Panc1 (cell line): ENCODE measurements around the gene IMPG1. TPM values are rescaled to one million over a fixed set of nuclear protein-coding genes. Genes with fewer than 3 reads are reported as not detected.

Experiments
- ATAC-seq: fragments of 200-7000 bp; cut with Tn5 transposase; 2 replicates; pipeline ENCODE4 v1.9.1; 2020; ENCODE audit warnings: mild to moderate bottlenecking, moderate library complexity
- BruUV-seq: library from RNA; stranded (reverse); fragments of 400-500 nt; replicated peaks from 2 replicates; lab custom pipeline; 2021; lab: Mats Ljungman, UMichigan
- CTCF ChIA-PET: fragments of 300-600 bp; sonication (Branson Sonifier 250); formaldehyde crosslinking; loops from one replicate; lab custom pipeline; 2022; ENCODE audit warnings: antibody characterized with exemption; lab: Charles Lee
- POLR2A ChIA-PET: fragments of 300-600 bp; sonication (Branson Sonifier 250); formaldehyde crosslinking; loops from one replicate; lab custom pipeline; 2022; ENCODE audit warnings: antibody characterized with exemption; lab: Charles Lee
- DNase-seq: peaks from one replicate; pipeline ENCODE4 v3.0.0-alpha.2; 2010; ENCODE audit warnings: low read depth, low spot score
- H3K27ac ChIP-seq: 2 replicates; pipeline ENCODE4 v1.5.1; 2011; ENCODE audit warnings: mild to moderate bottlenecking, low read length, inconsistent platforms
- H3K27me3 ChIP-seq: fragments of 200-500 bp; sonication (Bioruptor generic); 2 replicates; pipeline ENCODE4 v1.6.0; 2014; ENCODE audit warnings: low read length, inconsistent platforms; ENCODE audit not compliant: control insufficient read depth, insufficient read depth
- H3K36me3 ChIP-seq: fragments of 200-500 bp; sonication (Bioruptor generic); 2 replicates; pipeline ENCODE4 v1.5.1; 2014; ENCODE audit warnings: inconsistent platforms, mild to moderate bottlenecking, low read length, moderate library complexity; ENCODE audit not compliant: control insufficient read depth, insufficient read depth
- H3K4me1 ChIP-seq: 2 replicates; pipeline ENCODE4 v1.5.1; 2011; ENCODE audit warnings: inconsistent platforms, mild to moderate bottlenecking, low read length, moderate library complexity; ENCODE audit not compliant: control insufficient read depth, insufficient read depth
- H3K4me3 ChIP-seq, 2 experiments: 2 replicates each; pipeline ENCODE4 v1.5.1; 2011 to 2012; ENCODE audit warnings: low read depth in 2 of 2, low read length in 2 of 2, mild to moderate bottlenecking in 2 of 2, inconsistent platforms in 1 of 2, moderate library complexity in 1 of 2
- H3K9me3 ChIP-seq: fragments of 200-500 bp; sonication (Bioruptor generic); 2 replicates; pipeline ENCODE4 v1.5.1; 2014; ENCODE audit warnings: low read depth, mild to moderate bottlenecking, inconsistent platforms, low read length, moderate library complexity; ENCODE audit not compliant: control insufficient read depth, insufficient read depth
- CTCF ChIP-seq: fragments of 450-650 bp; IDR thresholded peaks from 2 replicates; pipeline ENCODE4 v1.5.1; 2017; ENCODE audit warnings: mild to moderate bottlenecking
- POLR2AphosphoS5 ChIP-seq: IDR thresholded peaks from 2 replicates; pipeline ENCODE4 v1.6.1; 2012; ENCODE audit warnings: mild to moderate bottlenecking, low read depth, low read length, moderate library complexity
- SIN3A ChIP-seq: IDR thresholded peaks from 2 replicates; pipeline ENCODE4 v1.6.1; 2012; ENCODE audit warnings: low read depth, mild to moderate bottlenecking, low read length, moderate library complexity, borderline replicate concordance; ENCODE audit not compliant: insufficient read depth
- TCF7L2 ChIP-seq: IDR thresholded peaks from 2 replicates; pipeline ENCODE4 v1.6.1; 2011; ENCODE audit warnings: mild to moderate bottlenecking, low read depth, low read length, inconsistent platforms
- in situ Hi-C: cut with HindIII; loops from 2 replicates; pipeline ENCODE4 v1.10.0; 2016; ENCODE audit warnings: low sequenced_read_pairs, low pct_unique_long_range_greater_than_20kb
- intact Hi-C: fragments of 100-400 bp; cut with micrococcal nuclease; formaldehyde crosslinking; loops from one replicate; pipeline ENCODE4 v1.10.0; 2022; ENCODE audit not compliant: unreplicated experiment
- total RNA-seq: library from RNA; stranded (reverse); gene quantifications from one replicate; pipeline ENCODE4 v1.2.1, GENCODE V29; 2021; ENCODE audit not compliant: unreplicated experiment
- TF ChIP-seq, protein P1 (sequence below), 2 experiments: IDR thresholded peaks; 2 replicates each; pipeline ENCODE4 v1.6.1; 2011 to 2012; ENCODE audit warnings: low read depth in 2 of 2, control low read depth in 1 of 2, low read length in 1 of 2, mild to moderate bottlenecking in 1 of 2, moderate library complexity in 1 of 2; ENCODE audit not compliant: insufficient read depth in 1 of 2

Gene IMPG1
- total RNA-seq, 1 experiment from 2014 or later, result not detected

DNA sequence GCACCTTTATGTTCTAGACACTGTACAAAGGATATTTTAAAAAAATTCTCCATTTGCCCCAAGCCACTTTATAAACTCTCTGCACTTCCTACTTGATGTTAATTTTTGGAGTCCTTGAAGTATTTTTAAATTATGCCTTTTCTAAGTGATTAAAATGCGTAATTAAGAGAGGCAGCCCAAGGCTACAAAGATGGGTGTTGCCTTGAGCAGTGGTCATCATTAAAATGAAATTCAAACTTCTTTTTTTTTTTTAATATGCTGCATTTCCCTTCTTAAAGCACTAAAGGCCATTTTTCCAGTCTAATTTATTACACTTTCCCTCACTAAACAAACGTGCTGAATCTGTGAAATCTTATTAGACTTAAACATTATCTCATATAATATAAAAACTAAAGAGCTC is 102.4 kb downstream of the IMPG1 start:
- no peaks in the 10 kb centered on the region for H3K27me3 ChIP-seq
- TF ChIP-seq, protein P1, sequence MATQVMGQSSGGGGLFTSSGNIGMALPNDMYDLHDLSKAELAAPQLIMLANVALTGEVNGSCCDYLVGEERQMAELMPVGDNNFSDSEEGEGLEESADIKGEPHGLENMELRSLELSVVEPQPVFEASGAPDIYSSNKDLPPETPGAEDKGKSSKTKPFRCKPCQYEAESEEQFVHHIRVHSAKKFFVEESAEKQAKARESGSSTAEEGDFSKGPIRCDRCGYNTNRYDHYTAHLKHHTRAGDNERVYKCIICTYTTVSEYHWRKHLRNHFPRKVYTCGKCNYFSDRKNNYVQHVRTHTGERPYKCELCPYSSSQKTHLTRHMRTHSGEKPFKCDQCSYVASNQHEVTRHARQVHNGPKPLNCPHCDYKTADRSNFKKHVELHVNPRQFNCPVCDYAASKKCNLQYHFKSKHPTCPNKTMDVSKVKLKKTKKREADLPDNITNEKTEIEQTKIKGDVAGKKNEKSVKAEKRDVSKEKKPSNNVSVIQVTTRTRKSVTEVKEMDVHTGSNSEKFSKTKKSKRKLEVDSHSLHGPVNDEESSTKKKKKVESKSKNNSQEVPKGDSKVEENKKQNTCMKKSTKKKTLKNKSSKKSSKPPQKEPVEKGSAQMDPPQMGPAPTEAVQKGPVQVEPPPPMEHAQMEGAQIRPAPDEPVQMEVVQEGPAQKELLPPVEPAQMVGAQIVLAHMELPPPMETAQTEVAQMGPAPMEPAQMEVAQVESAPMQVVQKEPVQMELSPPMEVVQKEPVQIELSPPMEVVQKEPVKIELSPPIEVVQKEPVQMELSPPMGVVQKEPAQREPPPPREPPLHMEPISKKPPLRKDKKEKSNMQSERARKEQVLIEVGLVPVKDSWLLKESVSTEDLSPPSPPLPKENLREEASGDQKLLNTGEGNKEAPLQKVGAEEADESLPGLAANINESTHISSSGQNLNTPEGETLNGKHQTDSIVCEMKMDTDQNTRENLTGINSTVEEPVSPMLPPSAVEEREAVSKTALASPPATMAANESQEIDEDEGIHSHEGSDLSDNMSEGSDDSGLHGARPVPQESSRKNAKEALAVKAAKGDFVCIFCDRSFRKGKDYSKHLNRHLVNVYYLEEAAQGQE (IDR thresholded peaks at IDR 0.05; ENCODE audit: insufficient read depth in 1 of 2, low read depth in 2 of 2, low read length in 1 of 2), result no peak
- TF ChIP-seq POLR2AphosphoS5 (no peak), SIN3A (no peak), TCF7L2 (no peak), CTCF (no peak)
- H3K4me1 ChIP-seq, result no peaks in the 10 kb centered on the region
- no peak overlapping the region for H3K27ac ChIP-seq
- no peak overlapping the region for H3K4me3 ChIP-seq
- in situ Hi-C loops (no loop called here), intact Hi-C loops (no loop called here)
- CTCF ChIA-PET, result no interaction called here
- H3K36me3 ChIP-seq, result no peaks in the 10 kb centered on the region
- ATAC-seq (no peak), DNase-seq (no peak)
- POLR2A ChIA-PET, result no interaction called here
- no peaks in the 10 kb centered on the region for H3K9me3 ChIP-seq
- BruUV-seq, result no TSS peak

- BruUV-seq, result no TSS peak
- Histone ChIP-seq H3K9me3 (no peaks in the 10 kb centered on the region), H3K27me3 (no peaks in the 10 kb centered on the region), H3K36me3 (no peaks in the 10 kb centered on the region), H3K4me3 (no peak overlapping the region), H3K27ac (no peak overlapping the region), H3K4me1 (no peaks in the 10 kb centered on the region)
- ChIA-PET CTCF (no interaction called here), POLR2A (no interaction called here)
- TF ChIP-seq, protein P1 (IDR thresholded peaks at IDR 0.05; ENCODE audit: insufficient read depth in 1 of 2, low read depth in 2 of 2, low read length in 1 of 2), result no peak
- TF ChIP-seq CTCF, result no peak
- no peak for TF ChIP-seq TCF7L2
- no peak for TF ChIP-seq SIN3A
- TF ChIP-seq POLR2AphosphoS5, result no peak
- ATAC-seq (no peak), DNase-seq (no peak)
- in situ Hi-C loops, result no loop called here
- intact Hi-C loops, result no loop called here
Measured at GRCh38 chr6:75968143-75968542, 104.3 kb downstream of the IMPG1 start.
